NCI-H2081 treated with DMSO at 0.1 percent for 48 hours (cell line): Measurements from ENCODE around the gene CREB5.

Experiments
- DNase-seq: peaks from one replicate; lab custom pipeline; 2025; lab: John Stamatoyannopoulos, UW

The CREB5 gene

GRCh38 chr7:28684650-28685241 is 272.4 kb downstream of the CREB5 start:
- DNase-seq, result no peak

- DNase-seq, result no peak
These were observed 272.9 kb downstream of the CREB5 start for GRCh38 chr7:28685242-28685643.

GRCh38 chr7:28685644-28686417 is 273.5 kb downstream of the CREB5 start:
- peak; percentile 79 for DNase-seq

- no peak for DNase-seq
These were observed 274.1 kb downstream of the CREB5 start for GRCh38 chr7:28686418-28686800.

GRCh38 chr7:28687537-28687936 is 275.2 kb downstream of the CREB5 start:
- DNase-seq, result no peak

- DNase-seq, result no peak
These were observed 275.9 kb downstream of the CREB5 start for GRCh38 chr7:28688174-28688573.

- DNase-seq, result no peak
These were observed 276.3 kb downstream of the CREB5 start for GRCh38 chr7:28688651-28689050.

GRCh38 chr7:28695300-28696295 is 283.3 kb downstream of the CREB5 start:
- DNase-seq, result no peak

GRCh38 chr7:28697913-28698563 is 285.7 kb downstream of the CREB5 start:
- DNase-seq, result no peak

GRCh38 chr7:28698840-28699239 is 286.5 kb downstream of the CREB5 start:
- no peak for DNase-seq

GRCh38 chr7:28700096-28700495 is 287.8 kb downstream of the CREB5 start:
- DNase-seq, result no peak

- peak; percentile 51 for DNase-seq
These were observed 288.5 kb downstream of the CREB5 start for GRCh38 chr7:28700790-28701203.

- DNase-seq, result no peak
These were observed 289.4 kb downstream of the CREB5 start for GRCh38 chr7:28701731-28702130.

GRCh38 chr7:28702171-28702570 is 289.9 kb downstream of the CREB5 start:
- no peak for DNase-seq

GRCh38 chr7:28703037-28703765 is 290.9 kb downstream of the CREB5 start:
- no peak for DNase-seq

GRCh38 chr7:28704706-28705105 is 292.4 kb downstream of the CREB5 start:
- no peak for DNase-seq

- no peak for DNase-seq
These were observed 293.0 kb downstream of the CREB5 start for GRCh38 chr7:28705350-28705749.

- DNase-seq, result no peak
These were observed 294.3 kb downstream of the CREB5 start for GRCh38 chr7:28706584-28706983.

GRCh38 chr7:28707291-28707690 is 295.0 kb downstream of the CREB5 start:
- no peak for DNase-seq

- no peak for DNase-seq
These were observed 296.0 kb downstream of the CREB5 start for GRCh38 chr7:28708033-28708951.
